HCT116 (cell line): ENCODE results near the gene SLC12A4. TPM values are rescaled to one million over a fixed set of nuclear protein-coding genes. Genes with fewer than 3 reads are reported as not detected.

ENCODE experiments used
- ATAC-seq: fragments of 200-7000 bp; cut with Tn5 transposase; 2 replicates; pipeline ENCODE4 v1.9.1; 2020; ENCODE audit warnings: mild to moderate bottlenecking, moderate library complexity
- BruUV-seq: library from RNA; stranded (reverse); fragments of 400-500 nt; replicated peaks from 2 replicates; lab custom pipeline; 2021; lab: Mats Ljungman, UMichigan
- CTCF ChIA-PET: fragments of 300-600 bp; sonication (Branson Sonifier 250); formaldehyde crosslinking; loops from one replicate; lab custom pipeline; 2021; ENCODE audit warnings: antibody characterized with exemption; lab: Charles Lee
- POLR2A ChIA-PET: fragments of 300-600, 350-600 bp; sonication (Branson Sonifier 250); formaldehyde crosslinking; loops from one replicate; lab custom pipeline; 2021; ENCODE audit warnings: antibody characterized with exemption; lab: Charles Lee
- RAD21 ChIA-PET, 2 experiments: fragments of 300-600 bp; sonication (Branson Sonifier 250); formaldehyde crosslinking; loops; one replicate each; lab custom pipeline; 2023; ENCODE audit warnings: low total read pairs in 2 of 2; ENCODE audit not compliant: uncharacterized antibody in 2 of 2, unreplicated experiment in 2 of 2, low non-redundant PET in 1 of 2; lab: Charles Lee
- DNase-seq: peaks from one replicate; pipeline ENCODE4 v3.0.0-alpha.2; 2010; ENCODE audit warnings: low read depth, low spot score
- H2AFZ ChIP-seq: fragments of 200-600 bp; shearing (Covaris generic), sonication (generic); 2 replicates; pipeline ENCODE4 v1.6.1; 2017; ENCODE audit warnings: low read depth, mixed run types, mixed read lengths, antibody characterized with exemption, low read length; ENCODE audit not compliant: poor library complexity, severe bottlenecking
- H3K27ac ChIP-seq: 2 replicates; pipeline ENCODE4 v1.5.1; 2012; ENCODE audit warnings: low read depth, low read length
- H3K27me3 ChIP-seq: fragments of 200-600 bp; sonication (generic); 2 replicates; pipeline ENCODE4 v1.6.1; 2016; ENCODE audit warnings: mixed run types, low read length, mixed read lengths; ENCODE audit not compliant: insufficient read depth
- H3K36me3 ChIP-seq, 2 experiments: fragments of 200-500 bp in 1 of 2; fragments of 200-600 bp in 1 of 2; sonication (Bioruptor generic) in 1 of 2; sonication (generic) in 1 of 2; 2 replicates each; pipeline versions ENCODE4 v1.5.1 to v1.6.1; 2014 to 2016; ENCODE audit warnings: low read length in 2 of 2, inconsistent platforms in 1 of 2, mixed read lengths in 1 of 2, mixed run types in 1 of 2; ENCODE audit not compliant: insufficient read depth in 2 of 2, control insufficient read depth in 1 of 2
- H3K4me1 ChIP-seq, 2 experiments: fragments of 200-600 bp in 1 of 2; sonication (generic) in 1 of 2; 2 replicates each; pipeline versions ENCODE4 v1.5.1 to v1.6.1; 2012 to 2017; ENCODE audit warnings: low read length in 2 of 2, inconsistent platforms in 1 of 2, mild to moderate bottlenecking in 1 of 2, mixed read lengths in 1 of 2, mixed run types in 1 of 2, moderate library complexity in 1 of 2; ENCODE audit not compliant: insufficient read depth in 2 of 2, control insufficient read depth in 1 of 2
- H3K4me2 ChIP-seq: fragments of 200-600 bp; sonication (generic); 2 replicates; pipeline ENCODE4 v1.6.1; 2017; ENCODE audit warnings: mixed run types, low read length, mixed read lengths
- H3K4me3 ChIP-seq, 2 experiments: fragments of 200-600 bp in 1 of 2; sonication (generic) in 1 of 2; replicated peaks in 1 of 2; 2 replicates each; pipeline ENCODE4 v1.5.1; 2011 to 2016; ENCODE audit warnings: low read length in 2 of 2, control low read depth in 1 of 2, low read depth in 1 of 2, mild to moderate bottlenecking in 1 of 2, mixed read lengths in 1 of 2, mixed run types in 1 of 2
- H3K79me2 ChIP-seq: fragments of 200-600 bp; sonication (generic); 2 replicates; pipeline ENCODE4 v1.6.1; 2017; ENCODE audit warnings: mild to moderate bottlenecking, mixed run types, low read length, moderate library complexity, mixed read lengths; ENCODE audit not compliant: insufficient read depth
- H3K9ac ChIP-seq: fragments of 200-600 bp; sonication (generic); 2 replicates; pipeline ENCODE4 v1.6.1; 2016; ENCODE audit warnings: low read length, mixed read lengths
- H3K9me2 ChIP-seq: fragments of 200-600 bp; sonication (generic), shearing (Covaris generic); 2 replicates; pipeline ENCODE4 v1.6.1; 2017; ENCODE audit warnings: mixed run types, mild to moderate bottlenecking, moderate library complexity; ENCODE audit not compliant: insufficient read depth
- H3K9me3 ChIP-seq, 2 experiments: fragments of 200-500 bp in 1 of 2; fragments of 200-600 bp in 1 of 2; sonication (Bioruptor generic) in 1 of 2; sonication (generic) in 1 of 2; 2 replicates each; pipeline ENCODE4 v1.6.1; 2014 to 2017; ENCODE audit warnings: low read length in 2 of 2, mixed read lengths in 2 of 2, inconsistent platforms in 1 of 2, low read depth in 1 of 2, mild to moderate bottlenecking in 1 of 2, mixed run types in 1 of 2, moderate library complexity in 1 of 2; ENCODE audit not compliant: control insufficient read depth in 1 of 2, insufficient read depth in 1 of 2
- H4K20me1 ChIP-seq: fragments of 200-600 bp; sonication (generic), shearing (Covaris generic); 2 replicates; pipeline ENCODE4 v1.6.1; 2017; ENCODE audit warnings: mixed run types, mild to moderate bottlenecking, moderate library complexity; ENCODE audit not compliant: insufficient read depth
- CBX3 ChIP-seq: IDR thresholded peaks from 2 replicates; pipeline ENCODE4 v1.6.1; 2012; ENCODE audit warnings: low read depth
- EGR1 ChIP-seq: IDR thresholded peaks from 2 replicates; pipeline ENCODE4 v1.6.1; 2012; ENCODE audit warnings: low read depth
- POLR2AphosphoS5 ChIP-seq: IDR thresholded peaks from 2 replicates; pipeline ENCODE4 v1.6.1; 2011; ENCODE audit warnings: mild to moderate bottlenecking, low read depth, low read length, moderate library complexity
- REST ChIP-seq: IDR thresholded peaks from 2 replicates; pipeline ENCODE4 v1.6.1; 2012; ENCODE audit warnings: low read depth
- YY1 ChIP-seq: IDR thresholded peaks from 2 replicates; pipeline ENCODE4 v1.6.1; 2011; ENCODE audit warnings: low read length, low read depth, moderate library complexity, mild to moderate bottlenecking; ENCODE audit not compliant: insufficient replicate concordance; ENCODE audit errors: extremely low read depth
- ZBTB33 ChIP-seq: IDR thresholded peaks from 2 replicates; pipeline ENCODE4 v1.6.1; 2011; ENCODE audit warnings: mild to moderate bottlenecking, low read length, moderate library complexity; ENCODE audit not compliant: insufficient replicate concordance; ENCODE audit errors: extremely low read depth
- ZFX ChIP-seq: fragments of 450-650 bp; IDR thresholded peaks from 2 replicates; pipeline ENCODE4 v1.6.1; 2017
- intact Hi-C: fragments of 100-400 bp; cut with micrococcal nuclease; formaldehyde crosslinking; loops from 2 replicates; pipeline ENCODE4 v1.10.0; 2022
- total RNA-seq: library from RNA; stranded (reverse); gene quantifications from one replicate; pipeline ENCODE4 v1.2.1, GENCODE V29; 2021; ENCODE audit not compliant: unreplicated experiment

SLC12A4 gene
- total RNA-seq, 1 experiment from 2014 or later, result 46.0 TPM

- TF ChIP-seq CBX3, result no peak
- no peak for TF ChIP-seq REST
- no peak for TF ChIP-seq ZBTB33
These were observed 24.6 kb downstream of the SLC12A4 start, which contains the start of gene LCAT (continued) for GRCh38 chr16:67943619-67944504.

DNA sequence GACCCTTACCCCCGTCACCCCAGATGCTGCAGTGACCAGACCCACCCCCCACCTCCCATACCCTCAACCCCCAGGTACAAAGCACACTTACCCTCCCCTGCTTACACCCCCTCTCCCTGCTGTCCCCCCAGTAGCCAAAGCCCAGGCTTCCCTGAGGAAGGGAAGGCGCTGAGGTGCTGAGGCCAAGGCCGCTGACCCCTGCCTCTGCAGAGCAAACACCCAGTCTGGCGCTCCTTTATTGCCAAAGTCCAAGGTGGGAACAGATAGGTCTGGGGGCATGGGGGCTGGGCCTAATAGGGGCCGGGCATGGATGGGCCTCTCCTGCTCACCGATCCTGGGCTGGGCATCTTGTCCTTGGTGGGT lies 25.2 kb downstream of the SLC12A4 start:
- ChIA-PET RAD21 (no interaction called here), POLR2A (no interaction called here)
- intact Hi-C loops, result no loop called here
- no peak overlapping the region for H2AFZ ChIP-seq
- TF ChIP-seq YY1 (no peak), ZFX (no peak), POLR2AphosphoS5 (no peak), REST (no peak), EGR1 (no peak), CBX3 (no peak)
- TF ChIP-seq, all 23 proteins: peak for 0
- no peak for ATAC-seq
- no peak for DNase-seq
- Histone ChIP-seq H3K27ac (no peak overlapping the region; the same call in 1 of the 2 replicates), H3K9me2 (no peaks in the 10 kb centered on the region), H4K20me1 (no peaks in the 10 kb centered on the region), H3K27me3 (no peaks in the 10 kb centered on the region), H3K79me2 (no peaks in the 10 kb centered on the region; the same call in 1 of the 2 replicates), H3K4me3 (no peak overlapping the region), H3K36me3 (peaks cover 0 to 16% of the 10 kb centered on the region in 2 experiments; a peak in 2 of 4 replicates), H3K9ac (no peak overlapping the region), H3K4me2 (no peak overlapping the region), H3K4me1 (peaks cover 0 to 16% of the 10 kb centered on the region in 2 experiments; a peak in 2 of 4 replicates), H3K9me3 (no peaks in the 10 kb centered on the region)
- CTCF ChIA-PET, result interaction anchor here (1.5 to 1.7 kb wide), 2 partner anchors 24 to 127 kb away, joined by 4 read pairs; no protein-coding TSS in a partner anchor
- BruUV-seq, result no TSS peak
